ENCODE measurements around the gene GLYR1. TPM values are rescaled to one million over a fixed set of nuclear protein-coding genes. Genes with fewer than 3 reads are reported as not detected.

Gene GLYR1
- total RNA-seq, 2 experiments from 2014 or later: 101 to 104 TPM

- no peaks in the 10 kb centered on the region for H3K27me3 Mint-ChIP-seq
Measured at GRCh38 chr16:4855804-4856203, 8.7 kb upstream of the GLYR1 start.

GRCh38 chr16:4855371-4855770 is 8.3 kb upstream of the GLYR1 start:
- H3K27ac Mint-ChIP-seq: no peak overlapping the region
- POLR2A ChIA-PET: no interaction called here
- CTCF ChIA-PET: interaction anchor here (0.6 kb wide), 2 partner anchors 36 to 585 kb away, joined by 4 read pairs; no protein-coding TSS in a partner anchor
- DNase-seq: no peak
- H3K36me3 Mint-ChIP-seq (ENCODE audit: low read depth): peaks cover 33% of the 10 kb centered on the region
- H3K27me3 Mint-ChIP-seq: no peaks in the 10 kb centered on the region
- H3K4me3 Mint-ChIP-seq: no peak overlapping the region
- H3K9me3 Mint-ChIP-seq: no peaks in the 10 kb centered on the region
- H3K4me1 Mint-ChIP-seq: peaks cover 22% of the 10 kb centered on the region

More at GRCh38 chr16:4855804-4856203, 8.7 kb upstream of the GLYR1 start:
- no peak overlapping the region for H3K4me3 Mint-ChIP-seq
- DNase-seq: no peak
- peaks cover 35% of the 10 kb centered on the region for H3K36me3 Mint-ChIP-seq (ENCODE audit: low read depth)
- H3K4me1 Mint-ChIP-seq: peaks cover 18% of the 10 kb centered on the region
- POLR2A ChIA-PET: no interaction called here
- H3K9me3 Mint-ChIP-seq: no peaks in the 10 kb centered on the region
- H3K27ac Mint-ChIP-seq: no peak overlapping the region
- CTCF ChIA-PET: interaction anchor here (0.6 kb wide), 2 partner anchors 35 to 585 kb away, joined by 4 read pairs; no protein-coding TSS in a partner anchor

GRCh38 chr16:4852221-4852872 is 5.3 kb upstream of the GLYR1 start:
- H3K27ac Mint-ChIP-seq: no peak overlapping the region
- H3K36me3 Mint-ChIP-seq (ENCODE audit: low read depth): peaks cover 21% of the 10 kb centered on the region
- no peak for DNase-seq
- CTCF ChIA-PET: interaction anchor here (0.6 kb wide), 1 partner anchor 472 kb away, joined by 4 read pairs; no protein-coding TSS in a partner anchor
- no peaks in the 10 kb centered on the region for H3K27me3 Mint-ChIP-seq
- POLR2A ChIA-PET: no interaction called here
- no peak overlapping the region for H3K4me3 Mint-ChIP-seq
- no peaks in the 10 kb centered on the region for H3K9me3 Mint-ChIP-seq
- H3K4me1 Mint-ChIP-seq: peaks cover 44% of the 10 kb centered on the region

DNA sequence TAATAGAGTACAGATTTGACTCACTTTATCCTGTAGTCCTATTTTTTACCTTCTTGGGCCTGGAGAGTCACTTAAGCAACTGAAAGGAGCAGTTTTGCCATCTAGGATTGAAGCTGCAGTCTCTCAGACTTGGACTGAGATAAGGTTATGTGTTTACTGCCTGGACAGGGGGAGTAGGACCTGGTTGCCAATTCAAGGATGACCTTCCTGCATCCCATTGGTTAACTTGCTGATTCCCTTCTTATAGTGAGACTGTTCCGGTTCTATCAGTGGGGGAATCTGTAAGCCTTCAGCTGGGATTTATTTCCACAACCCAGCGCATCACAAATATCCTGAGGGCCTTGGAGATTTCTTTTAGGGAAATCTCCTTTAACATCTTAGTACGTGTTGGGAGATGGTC is 3.1 kb upstream of the GLYR1 start:
- CTCF ChIA-PET: no interaction called here
- POLR2A ChIA-PET: interaction anchor here (0.7 kb wide), 1 partner anchor 64 kb away, joined by 12 read pairs; no protein-coding TSS in a partner anchor
- no peak overlapping the region for H3K27ac Mint-ChIP-seq
- no peak overlapping the region for H3K4me3 Mint-ChIP-seq
- H3K4me1 Mint-ChIP-seq: peaks cover 52% of the 10 kb centered on the region
- no peaks in the 10 kb centered on the region for H3K27me3 Mint-ChIP-seq
- peaks cover 31% of the 10 kb centered on the region for H3K36me3 Mint-ChIP-seq (ENCODE audit: low read depth)
- H3K9me3 Mint-ChIP-seq: no peaks in the 10 kb centered on the region
- no peak for DNase-seq

DNA sequence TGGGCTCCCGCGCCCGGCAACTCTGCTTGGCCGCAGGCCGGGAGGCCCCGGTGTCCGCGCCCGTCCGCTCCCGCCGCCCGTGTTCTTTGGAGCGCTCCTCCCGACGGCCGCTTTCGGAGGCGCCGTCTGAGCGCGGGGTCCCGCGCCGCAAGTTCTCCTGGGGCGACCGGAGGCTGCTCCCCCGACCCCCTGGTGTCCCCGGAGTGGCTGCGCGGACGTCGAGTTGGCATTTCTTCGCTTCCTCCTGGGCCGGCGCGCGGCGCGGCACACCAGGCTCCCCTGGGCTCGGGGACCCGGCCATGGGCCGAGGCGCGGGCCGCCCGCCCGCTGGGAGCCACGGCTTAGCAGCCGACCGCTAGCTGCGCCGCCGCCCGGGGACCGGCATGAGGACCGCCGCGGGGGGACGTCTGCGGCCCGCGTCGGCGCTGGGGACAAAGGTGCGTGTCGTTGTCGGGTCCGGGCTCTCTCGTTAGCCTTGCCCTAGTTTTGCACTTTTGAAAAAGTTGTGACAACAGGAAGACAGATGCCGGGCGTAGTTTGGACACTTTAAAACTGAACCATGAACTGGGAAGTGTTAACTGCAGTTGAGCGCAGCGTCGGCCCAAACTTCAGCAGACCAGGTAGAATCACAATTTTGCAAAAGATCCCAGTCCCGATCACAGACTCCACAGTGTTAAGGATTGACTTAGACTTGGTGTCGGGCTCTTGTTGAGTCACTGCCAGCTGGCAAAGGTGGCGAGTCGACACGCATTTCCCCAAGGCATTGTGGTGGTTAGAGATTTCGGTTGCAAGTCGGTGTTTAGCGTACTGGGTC is 893 bp upstream of the GLYR1 start:
- Mint-ChIP-seq H3K4me1 (peaks cover 59% of the 10 kb centered on the region), H3K27ac (peak overlapping the region; percentile 83), H3K36me3 (ENCODE audit: low read depth) (peaks cover 33% of the 10 kb centered on the region), H3K9me3 (no peaks in the 10 kb centered on the region), H3K27me3 (no peaks in the 10 kb centered on the region), H3K4me3 (peak overlapping the region; percentile 79)
- ChIA-PET CTCF (interaction anchor here (1.1 kb wide), 1 partner anchor 20 kb away, joined by 4 read pairs; no protein-coding TSS in a partner anchor), POLR2A (no interaction called here)
- DNase-seq: peak; percentile 31

DNA sequence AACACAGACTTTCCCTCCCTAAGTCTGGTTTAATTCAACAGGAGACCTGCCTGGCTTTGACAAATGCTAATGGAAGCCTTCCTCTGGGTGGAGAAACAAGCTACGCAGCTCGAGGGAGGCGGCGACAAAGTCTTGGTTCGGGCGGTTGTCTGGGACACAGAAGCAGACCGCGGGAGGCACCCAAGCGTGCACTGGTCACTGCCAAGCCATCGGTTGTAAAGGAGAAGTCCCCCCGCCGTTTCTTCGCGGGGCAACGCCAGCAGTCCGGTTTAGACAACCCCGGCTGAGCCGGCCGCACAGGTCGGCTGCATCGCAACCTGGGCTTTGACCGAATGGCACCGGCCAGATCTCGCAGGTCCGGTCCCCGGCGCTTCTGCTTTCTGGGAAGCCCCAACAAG is 586 bp downstream of the GLYR1 start:
- CTCF ChIA-PET: no interaction called here
- Mint-ChIP-seq H3K4me3 (peak overlapping the region; percentile 80), H3K4me1 (peaks cover 51% of the 10 kb centered on the region), H3K27ac (peak overlapping the region; percentile 91), H3K36me3 (ENCODE audit: low read depth) (peaks cover 37% of the 10 kb centered on the region), H3K9me3 (no peaks in the 10 kb centered on the region), H3K27me3 (no peaks in the 10 kb centered on the region)
- POLR2A ChIA-PET: no interaction called here
- DNase-seq: peak; percentile 35

- no peaks in the 10 kb centered on the region for H3K27me3 Mint-ChIP-seq
- ChIA-PET CTCF (no interaction called here), POLR2A (no interaction called here)
- H3K27ac Mint-ChIP-seq: no peak overlapping the region
- H3K4me1 Mint-ChIP-seq: peaks cover 14% of the 10 kb centered on the region
- H3K4me3 Mint-ChIP-seq: no peak overlapping the region
- H3K9me3 Mint-ChIP-seq: no peaks in the 10 kb centered on the region
- H3K36me3 Mint-ChIP-seq (ENCODE audit: low read depth): peaks cover 64% of the 10 kb centered on the region
- DNase-seq: no peak
Measured at GRCh38 chr16:4840984-4841383, 6.1 kb downstream of the GLYR1 start.

- H3K4me3 Mint-ChIP-seq: no peak overlapping the region
- DNase-seq: no peak
- H3K4me1 Mint-ChIP-seq: peaks cover 5% of the 10 kb centered on the region
- CTCF ChIA-PET: no interaction called here
- POLR2A ChIA-PET: no interaction called here
- H3K27ac Mint-ChIP-seq: no peak overlapping the region
- peaks cover 57% of the 10 kb centered on the region for H3K36me3 Mint-ChIP-seq (ENCODE audit: low read depth)
- H3K9me3 Mint-ChIP-seq: no peaks in the 10 kb centered on the region
- no peaks in the 10 kb centered on the region for H3K27me3 Mint-ChIP-seq
Measured at GRCh38 chr16:4839942-4840341, 7.1 kb downstream of the GLYR1 start.

DNA sequence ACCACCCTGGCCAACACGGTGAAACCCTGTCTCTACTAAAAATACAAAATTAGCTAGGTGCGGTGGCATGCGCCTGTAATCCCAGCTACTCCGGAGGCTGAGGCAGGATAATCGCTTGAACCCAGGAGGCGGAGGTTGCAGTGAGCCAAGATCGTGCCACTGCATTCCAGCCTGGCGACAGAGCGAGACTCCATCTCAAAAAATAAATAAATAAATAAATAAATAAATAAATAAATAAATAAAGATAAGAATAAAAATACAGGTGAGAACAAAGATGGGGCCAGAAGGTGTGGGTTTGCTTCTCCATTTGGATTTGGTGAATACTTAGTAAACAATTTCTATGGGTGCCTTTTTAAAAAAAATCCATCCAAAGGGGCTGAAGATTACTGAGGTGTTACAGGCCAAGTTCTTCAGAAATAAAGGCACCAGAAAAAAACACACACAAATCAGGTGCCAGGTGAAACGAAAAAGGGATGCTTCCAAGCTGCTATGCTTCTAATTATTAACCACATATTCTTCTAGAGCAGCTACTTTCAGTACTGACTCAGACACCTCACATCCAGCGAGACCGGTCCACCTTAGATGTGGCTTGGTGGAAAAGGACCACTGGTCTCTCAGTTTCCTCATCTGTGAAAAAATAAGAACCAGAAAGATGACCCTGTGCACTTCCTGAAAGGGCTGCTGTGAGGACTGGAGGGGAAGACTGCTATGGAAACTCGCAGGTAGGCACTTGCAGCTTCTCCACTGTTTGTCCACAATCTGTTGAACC is 9.2 kb downstream of the GLYR1 start:
- ChIA-PET CTCF (no interaction called here), POLR2A (no interaction called here)
- DNase-seq: no peak
- Mint-ChIP-seq H3K27ac (no peak overlapping the region), H3K9me3 (no peaks in the 10 kb centered on the region), H3K27me3 (no peaks in the 10 kb centered on the region), H3K36me3 (ENCODE audit: low read depth) (peaks cover 52% of the 10 kb centered on the region), H3K4me1 (peaks cover 8% of the 10 kb centered on the region), H3K4me3 (no peak overlapping the region)

DNA sequence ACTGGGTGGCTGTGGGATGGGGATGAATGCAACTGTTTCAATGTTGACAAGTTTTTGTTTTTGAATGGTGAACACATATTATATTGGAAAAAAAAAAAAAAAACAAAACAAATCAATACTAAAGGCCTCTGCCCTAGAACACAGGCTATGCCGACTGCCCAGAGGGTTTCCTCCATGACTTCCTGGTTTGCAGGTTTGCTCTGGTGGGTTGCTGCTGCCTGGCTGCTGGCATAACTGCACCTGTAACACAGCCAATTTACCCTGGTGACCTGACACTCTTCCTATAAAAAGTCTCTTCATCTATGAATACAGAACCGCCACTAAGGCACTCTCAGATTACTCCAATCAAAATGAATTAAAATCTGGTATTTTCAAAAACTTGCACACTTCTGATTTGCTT is 10.4 kb downstream of the GLYR1 start:
- Mint-ChIP-seq H3K9me3 (no peaks in the 10 kb centered on the region), H3K4me1 (peaks cover 8% of the 10 kb centered on the region), H3K36me3 (ENCODE audit: low read depth) (peaks cover 58% of the 10 kb centered on the region), H3K4me3 (no peak overlapping the region), H3K27me3 (no peaks in the 10 kb centered on the region), H3K27ac (no peak overlapping the region)
- ChIA-PET CTCF (no interaction called here), POLR2A (no interaction called here)
- no peak for DNase-seq

DNA sequence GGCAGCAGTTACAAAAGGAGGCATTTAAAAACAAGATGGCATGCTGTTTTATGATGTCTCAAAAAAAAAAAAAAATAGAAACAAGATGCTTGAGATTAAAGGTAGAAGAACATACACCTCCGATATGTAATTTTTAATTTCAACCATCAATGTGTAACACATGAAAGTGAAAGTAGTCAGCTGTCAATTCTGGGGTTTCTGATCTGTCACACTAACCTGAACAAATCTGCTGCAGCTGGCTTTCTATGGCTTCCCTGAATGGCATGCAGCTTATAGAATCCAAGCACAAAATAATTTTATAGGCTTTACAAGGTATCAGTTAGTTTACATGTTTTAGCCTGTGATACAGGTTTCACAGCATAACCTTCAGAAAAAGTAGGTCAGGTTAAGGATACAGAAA is 13.5 kb downstream of the GLYR1 start:
- H3K36me3 Mint-ChIP-seq (ENCODE audit: low read depth): peaks cover 52% of the 10 kb centered on the region
- ChIA-PET CTCF (interaction anchor here (0.6 to 1.4 kb wide), 4 partner anchors 9 to 776 kb away, joined by 3 to 4 read pairs (median 3); no protein-coding TSS in a partner anchor), POLR2A (no interaction called here)

GRCh38 chr16:4832698-4833343 is 14.3 kb downstream of the GLYR1 start:
- H3K4me1 Mint-ChIP-seq: peaks cover 8% of the 10 kb centered on the region
- H3K27ac Mint-ChIP-seq: no peak overlapping the region
- POLR2A ChIA-PET: no interaction called here
- no peaks in the 10 kb centered on the region for H3K9me3 Mint-ChIP-seq
- peaks cover 50% of the 10 kb centered on the region for H3K36me3 Mint-ChIP-seq (ENCODE audit: low read depth)
- no peaks in the 10 kb centered on the region for H3K27me3 Mint-ChIP-seq
- DNase-seq: no peak
- H3K4me3 Mint-ChIP-seq: no peak overlapping the region
- CTCF ChIA-PET: no interaction called here

More for the DNA sequence above, 13.5 kb downstream of the GLYR1 start:
- no peak overlapping the region for H3K27ac Mint-ChIP-seq
- H3K4me1 Mint-ChIP-seq: peaks cover 8% of the 10 kb centered on the region
- no peaks in the 10 kb centered on the region for H3K27me3 Mint-ChIP-seq
- H3K9me3 Mint-ChIP-seq: no peaks in the 10 kb centered on the region
- no peak for DNase-seq
- H3K4me3 Mint-ChIP-seq: no peak overlapping the region
